Measurements from ENCODE around the gene CNPY1.

DNA sequence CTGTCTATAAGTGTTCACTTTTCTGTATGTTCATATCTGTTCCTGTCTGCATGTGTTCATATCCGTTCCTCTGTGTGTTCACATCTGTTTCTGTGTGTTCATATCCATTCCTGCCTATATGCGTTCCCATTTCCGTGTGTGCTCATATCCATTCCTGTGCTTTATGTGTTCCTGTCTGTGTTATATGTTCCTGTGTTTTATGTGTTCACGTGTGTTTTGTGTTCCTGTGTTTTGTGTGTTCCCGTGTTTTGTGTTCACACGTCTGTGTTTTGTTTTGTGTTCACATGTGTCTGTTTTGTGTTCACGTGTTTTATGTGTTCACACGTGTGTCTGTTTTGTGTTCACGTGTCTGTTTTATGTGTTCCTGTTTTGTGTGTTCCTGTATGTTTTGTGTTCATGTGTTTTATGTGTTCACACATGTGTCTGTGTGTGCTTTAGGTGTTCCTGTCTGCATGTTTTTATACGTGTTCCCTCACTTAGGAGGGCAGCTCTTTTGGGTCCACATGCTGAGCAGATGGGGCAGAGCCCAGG is 42.2 kb upstream of the CNPY1 start:
- TF ChIP-seq TAF1 (conservative IDR thresholded peaks at IDR 0.05), result no peak
- TF ChIP-seq GABPA (IDR thresholded peaks at IDR 0.05 in 1 of 2, conservative IDR thresholded peaks at IDR 0.05 in 1 of 2), result no peak
- no peak for TF ChIP-seq CTCF (IDR thresholded peaks at IDR 0.05; ENCODE audit: low read depth, low read length, missing input control)
- TF ChIP-seq SP1 (IDR thresholded peaks at IDR 0.05), result no peak
- TF ChIP-seq, protein P1, sequence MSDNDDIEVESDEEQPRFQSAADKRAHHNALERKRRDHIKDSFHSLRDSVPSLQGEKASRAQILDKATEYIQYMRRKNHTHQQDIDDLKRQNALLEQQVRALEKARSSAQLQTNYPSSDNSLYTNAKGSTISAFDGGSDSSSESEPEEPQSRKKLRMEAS (IDR thresholded peaks at IDR 0.05), result no peak
- no peak for TF ChIP-seq REST (IDR thresholded peaks at IDR 0.05)
- TF ChIP-seq YY1 (IDR thresholded peaks at IDR 0.05), result no peak
- no peak for TF ChIP-seq RAD21 (IDR thresholded peaks at IDR 0.05)
- TF ChIP-seq, protein P2, sequence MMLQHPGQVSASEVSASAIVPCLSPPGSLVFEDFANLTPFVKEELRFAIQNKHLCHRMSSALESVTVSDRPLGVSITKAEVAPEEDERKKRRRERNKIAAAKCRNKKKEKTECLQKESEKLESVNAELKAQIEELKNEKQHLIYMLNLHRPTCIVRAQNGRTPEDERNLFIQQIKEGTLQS (IDR thresholded peaks at IDR 0.05), result no peak
- TF ChIP-seq FOXA1 (IDR thresholded peaks at IDR 0.05), result no peak
- no peak for TF ChIP-seq HNF4G (IDR thresholded peaks at IDR 0.05)
- TF ChIP-seq JUND (IDR thresholded peaks at IDR 0.05), result no peak
- TF ChIP-seq, protein P3, sequence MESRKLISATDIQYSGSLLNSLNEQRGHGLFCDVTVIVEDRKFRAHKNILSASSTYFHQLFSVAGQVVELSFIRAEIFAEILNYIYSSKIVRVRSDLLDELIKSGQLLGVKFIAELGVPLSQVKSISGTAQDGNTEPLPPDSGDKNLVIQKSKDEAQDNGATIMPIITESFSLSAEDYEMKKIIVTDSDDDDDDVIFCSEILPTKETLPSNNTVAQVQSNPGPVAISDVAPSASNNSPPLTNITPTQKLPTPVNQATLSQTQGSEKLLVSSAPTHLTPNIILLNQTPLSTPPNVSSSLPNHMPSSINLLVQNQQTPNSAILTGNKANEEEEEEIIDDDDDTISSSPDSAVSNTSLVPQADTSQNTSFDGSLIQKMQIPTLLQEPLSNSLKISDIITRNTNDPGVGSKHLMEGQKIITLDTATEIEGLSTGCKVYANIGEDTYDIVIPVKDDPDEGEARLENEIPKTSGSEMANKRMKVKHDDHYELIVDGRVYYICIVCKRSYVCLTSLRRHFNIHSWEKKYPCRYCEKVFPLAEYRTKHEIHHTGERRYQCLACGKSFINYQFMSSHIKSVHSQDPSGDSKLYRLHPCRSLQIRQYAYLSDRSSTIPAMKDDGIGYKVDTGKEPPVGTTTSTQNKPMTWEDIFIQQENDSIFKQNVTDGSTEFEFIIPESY (IDR thresholded peaks at IDR 0.05), result no peak
- no peak for TF ChIP-seq EGR1 (IDR thresholded peaks at IDR 0.05; ENCODE audit: low read depth in 2 of 2)
